ENCODE measurements around the gene LARP4B.

- TF ChIP-seq POLR2A (IDR thresholded peaks at IDR 0.05) (no peak), POLR2AphosphoS5 (IDR thresholded peaks at IDR 0.05) (no peak), CTCF (IDR thresholded peaks at IDR 0.05) (no peak), EP300 (IDR thresholded peaks at IDR 0.05) (no peak)
Observed at GRCh38 chr10:807958-808353, 123.5 kb downstream of the LARP4B start.

All from gastroesophageal sphincter (tissue), 3 donors.